ENCODE results near the gene LBH. TPM values are rescaled to one million over a fixed set of nuclear protein-coding genes. Genes with fewer than 3 reads are reported as not detected.

Gene LBH
- total RNA-seq, 4 donors from 2014 or later, result 13.4 to 72.0 (median 42.6) TPM

DNA sequence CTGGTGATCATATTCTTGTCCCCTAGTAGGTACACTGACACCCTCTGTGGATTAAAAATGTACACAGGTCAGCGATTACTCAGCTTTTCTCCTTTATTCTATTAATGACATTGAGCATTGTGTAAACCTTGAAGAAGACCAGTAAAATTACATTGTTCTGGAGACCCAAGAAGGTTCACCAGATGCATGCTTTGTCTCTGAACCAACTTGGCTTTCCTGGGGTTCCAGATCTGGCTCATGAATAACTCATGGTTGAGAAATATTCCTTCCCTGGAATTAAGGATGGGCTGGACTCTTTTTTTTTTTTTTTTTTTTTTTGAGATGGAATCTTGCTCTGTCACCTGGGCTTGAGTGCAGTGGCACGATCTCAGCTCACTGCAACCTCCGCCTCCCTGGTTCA lies 11.9 kb downstream of the LBH start:
- WGBS, 2 donors, result 89 to 93% methylated on average over 3 of the region's 3 CpGs
- no peak for DNase-seq (ENCODE audit: low spot score in 2 of 2)
- intact Hi-C loops (cut with DNase I; ENCODE audit: low total_unique reads), result no loop called here
- no peak overlapping the region for H3K4me3 ChIP-seq (ENCODE audit: low read depth, poor library complexity, severe bottlenecking)
- TF ChIP-seq, protein P1, sequence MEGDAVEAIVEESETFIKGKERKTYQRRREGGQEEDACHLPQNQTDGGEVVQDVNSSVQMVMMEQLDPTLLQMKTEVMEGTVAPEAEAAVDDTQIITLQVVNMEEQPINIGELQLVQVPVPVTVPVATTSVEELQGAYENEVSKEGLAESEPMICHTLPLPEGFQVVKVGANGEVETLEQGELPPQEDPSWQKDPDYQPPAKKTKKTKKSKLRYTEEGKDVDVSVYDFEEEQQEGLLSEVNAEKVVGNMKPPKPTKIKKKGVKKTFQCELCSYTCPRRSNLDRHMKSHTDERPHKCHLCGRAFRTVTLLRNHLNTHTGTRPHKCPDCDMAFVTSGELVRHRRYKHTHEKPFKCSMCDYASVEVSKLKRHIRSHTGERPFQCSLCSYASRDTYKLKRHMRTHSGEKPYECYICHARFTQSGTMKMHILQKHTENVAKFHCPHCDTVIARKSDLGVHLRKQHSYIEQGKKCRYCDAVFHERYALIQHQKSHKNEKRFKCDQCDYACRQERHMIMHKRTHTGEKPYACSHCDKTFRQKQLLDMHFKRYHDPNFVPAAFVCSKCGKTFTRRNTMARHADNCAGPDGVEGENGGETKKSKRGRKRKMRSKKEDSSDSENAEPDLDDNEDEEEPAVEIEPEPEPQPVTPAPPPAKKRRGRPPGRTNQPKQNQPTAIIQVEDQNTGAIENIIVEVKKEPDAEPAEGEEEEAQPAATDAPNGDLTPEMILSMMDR (IDR thresholded peaks at IDR 0.05), result no peak
- no peak for TF ChIP-seq POLR2A (IDR thresholded peaks at IDR 0.05)

DNA sequence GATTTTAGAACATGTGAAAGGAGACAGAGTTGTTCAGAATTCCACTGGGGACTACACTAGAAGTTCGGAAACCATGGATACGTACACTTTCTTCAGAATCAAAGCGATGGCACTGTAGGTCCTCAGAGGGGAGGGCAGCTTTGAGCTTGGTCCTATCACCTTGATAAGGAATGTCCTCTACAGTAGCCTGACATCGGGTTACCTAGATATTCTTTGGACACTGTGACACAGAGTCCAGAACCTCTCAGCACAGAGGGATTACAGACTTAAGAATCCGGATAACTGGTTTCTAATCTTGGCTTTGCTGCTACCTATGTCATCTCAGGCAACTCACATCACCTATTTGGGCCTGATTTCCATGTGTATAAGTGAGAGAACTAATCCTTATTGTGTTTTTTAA lies 14.0 kb downstream of the LBH start:
- no peak for TF ChIP-seq POLR2A (IDR thresholded peaks at IDR 0.05)
- TF ChIP-seq, protein P1 (IDR thresholded peaks at IDR 0.05), result no peak
- intact Hi-C loops (cut with DNase I; ENCODE audit: low total_unique reads), result loop anchor here (2.0 kb wide), 1 partner anchor 17 kb away; no protein-coding TSS in a partner anchor
- H3K4me3 ChIP-seq (ENCODE audit: low read depth, poor library complexity, severe bottlenecking), result no peak overlapping the region
- no peak for DNase-seq (ENCODE audit: low spot score in 2 of 2)
- WGBS, 2 donors, result 91 to 94% methylated on average over 5 of the region's 5 CpGs

DNA sequence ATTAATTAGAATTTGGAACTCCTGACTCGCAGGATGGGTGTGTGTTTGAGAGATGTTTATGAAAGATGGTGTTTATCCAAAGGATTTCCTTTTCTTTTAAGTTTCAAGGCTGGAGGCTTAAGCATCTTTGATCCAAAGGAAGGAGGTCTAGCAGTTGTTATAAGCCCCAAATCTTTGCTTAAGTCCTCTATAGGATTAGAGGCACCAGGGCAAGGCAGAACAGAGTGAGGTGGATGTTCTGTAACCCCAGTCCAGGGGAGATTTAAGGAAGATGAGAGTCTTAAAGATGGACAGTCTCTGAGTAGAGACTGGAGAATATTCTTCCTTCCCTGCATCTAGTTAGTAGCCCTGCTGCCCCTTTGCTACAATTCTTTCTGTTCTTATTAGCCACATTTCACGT lies 17.5 kb downstream of the LBH start:
- 61 to 76% methylated on average over 2 of the region's 2 CpGs for WGBS, 2 donors
- intact Hi-C loops (cut with DNase I; ENCODE audit: low total_unique reads), result no loop called here
- DNase-seq (ENCODE audit: low spot score in 2 of 2), result no peak

DNA sequence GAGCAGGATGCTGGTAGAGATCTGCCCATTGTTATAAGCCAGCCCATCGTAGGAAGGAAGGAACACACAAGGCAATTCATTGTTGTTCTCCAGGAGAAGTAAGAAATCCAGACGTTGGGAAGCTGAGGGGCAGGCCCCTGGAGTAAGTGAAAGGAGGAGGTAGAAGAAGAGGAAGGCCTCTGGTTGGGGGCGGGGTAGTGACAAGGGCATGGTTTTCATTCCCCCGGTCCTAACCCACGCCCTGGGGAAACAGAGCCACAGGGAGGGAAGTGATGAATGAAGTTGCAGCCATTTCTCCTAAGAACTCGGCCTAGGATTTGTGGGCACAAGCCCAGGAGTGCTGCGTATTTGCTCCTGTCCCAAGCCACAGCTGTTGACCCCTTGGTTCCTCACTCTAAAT lies 18.0 kb downstream of the LBH start:
- no peak overlapping the region for H3K4me3 ChIP-seq (ENCODE audit: low read depth, poor library complexity, severe bottlenecking)
- intact Hi-C loops (cut with DNase I; ENCODE audit: low total_unique reads), result no loop called here
- 61 to 63% methylated on average over 7 of the region's 7 CpGs for WGBS, 2 donors

More for the DNA sequence above, 17.5 kb downstream of the LBH start:
- no peak for TF ChIP-seq POLR2A (IDR thresholded peaks at IDR 0.05)
- TF ChIP-seq, protein P1 (IDR thresholded peaks at IDR 0.05), result no peak
- H3K4me3 ChIP-seq (ENCODE audit: low read depth, poor library complexity, severe bottlenecking), result no peak overlapping the region

DNA sequence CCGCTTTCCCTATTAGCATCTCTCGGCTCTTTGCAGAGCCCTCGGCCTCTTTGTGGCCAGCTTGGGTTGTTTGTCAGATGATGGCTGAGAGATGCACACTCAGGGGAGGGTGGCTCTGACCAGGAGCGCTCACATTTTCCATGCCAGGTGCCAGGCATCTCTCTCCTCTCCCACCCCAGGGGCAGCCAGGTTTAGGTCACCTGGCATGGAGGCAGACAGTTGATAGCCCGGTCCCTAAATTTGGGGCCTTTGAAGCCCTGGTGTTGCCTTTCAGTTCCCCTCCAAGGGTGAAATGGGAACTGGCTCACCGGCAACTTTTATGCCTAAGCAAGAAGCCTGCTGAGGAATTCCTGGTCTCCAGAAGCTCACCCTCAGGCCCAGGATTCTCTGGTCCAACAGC lies 19.1 kb downstream of the LBH start:
- peak in 1 of 2 donors; percentile 64 for DNase-seq (ENCODE audit: low spot score in 2 of 2)
- no peak for TF ChIP-seq POLR2A (IDR thresholded peaks at IDR 0.05)
- TF ChIP-seq, protein P1 (IDR thresholded peaks at IDR 0.05), result no peak
- H3K4me3 ChIP-seq (ENCODE audit: low read depth, poor library complexity, severe bottlenecking), result no peak overlapping the region
- WGBS, 2 donors, result 92 to 95% methylated on average over 6 of the region's 6 CpGs
- intact Hi-C loops (cut with DNase I; ENCODE audit: low total_unique reads), result no loop called here

More for the DNA sequence above, 18.0 kb downstream of the LBH start:
- TF ChIP-seq POLR2A (IDR thresholded peaks at IDR 0.05), result no peak
- TF ChIP-seq, protein P1 (IDR thresholded peaks at IDR 0.05), result no peak
- peak in 1 of 2 donors; percentile 49 for DNase-seq (ENCODE audit: low spot score in 2 of 2)

Measured in lower leg skin (tissue), 4 donors.